NAMALWA (cell line): Measurements from ENCODE around the gene BNIP2.
"Not testable (repeated sequence)": the region's sequence is repeated elsewhere in the genome, so short reads cannot be mapped to it uniquely, and the experiment has no call there.

ENCODE experiments used
- DNase-seq: peaks from one replicate; pipeline ENCODE4 v3.0.0-alpha.2; 2015; ENCODE audit warnings: low spot score

BNIP2 gene

DNA sequence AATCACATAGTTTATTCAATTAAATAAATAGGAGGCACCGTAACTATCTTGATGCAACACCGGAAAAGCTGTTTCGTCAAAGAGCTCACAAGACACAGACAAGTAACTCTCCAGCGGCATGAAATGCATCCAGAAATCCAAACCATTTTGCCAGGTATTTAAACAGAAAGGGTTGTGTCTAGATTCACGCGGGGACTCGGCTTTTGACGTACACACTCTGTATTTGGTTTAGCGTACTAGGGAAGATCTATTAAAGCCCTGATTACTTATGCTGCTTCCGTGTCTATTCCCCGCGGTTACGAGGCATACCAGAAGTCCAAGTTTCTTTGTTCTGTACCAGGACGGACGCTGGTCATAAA lies 718 bp downstream of the BNIP2 start:
- DNase-seq = peak; percentile 74

DNA sequence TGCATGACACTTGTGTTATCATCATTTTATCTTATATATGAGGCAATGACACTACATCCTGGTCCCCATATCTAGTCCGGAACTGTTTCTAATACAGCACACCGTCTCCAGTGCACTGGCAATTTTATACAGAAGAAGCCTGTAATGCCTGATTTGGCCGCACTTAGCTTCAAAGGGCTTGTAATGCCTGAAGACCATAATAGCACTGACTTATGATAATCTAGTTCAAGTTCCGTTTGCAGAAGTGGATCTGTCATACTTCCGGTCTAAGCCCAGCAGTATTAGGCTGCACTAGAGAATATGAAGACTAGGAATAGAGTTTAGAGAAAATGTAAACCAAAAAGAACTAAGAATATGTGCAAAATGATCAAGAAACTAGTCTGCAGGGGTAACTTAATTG lies 1.3 kb downstream of the BNIP2 start:
- DNase-seq = peak; percentile 80

DNA sequence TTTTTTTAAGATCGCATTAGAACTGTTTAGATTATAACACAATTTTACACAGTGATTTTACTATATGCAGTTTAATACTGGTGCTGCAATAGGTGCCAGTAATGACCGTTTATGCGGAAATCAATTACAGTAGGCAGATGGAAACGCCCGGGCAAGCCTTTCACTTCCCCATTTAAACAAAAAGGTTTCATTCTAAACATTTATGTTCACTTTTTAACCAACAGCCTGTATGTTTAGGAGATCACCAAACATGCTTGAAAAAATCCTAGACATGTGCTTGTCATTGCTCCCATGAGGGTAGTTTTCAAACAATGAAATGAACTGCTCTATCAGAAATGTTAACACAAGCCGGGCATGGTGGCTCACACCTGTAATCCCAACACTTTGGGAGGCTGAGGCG lies 2.7 kb downstream of the BNIP2 start:
- DNase-seq = peak; percentile 83

DNA sequence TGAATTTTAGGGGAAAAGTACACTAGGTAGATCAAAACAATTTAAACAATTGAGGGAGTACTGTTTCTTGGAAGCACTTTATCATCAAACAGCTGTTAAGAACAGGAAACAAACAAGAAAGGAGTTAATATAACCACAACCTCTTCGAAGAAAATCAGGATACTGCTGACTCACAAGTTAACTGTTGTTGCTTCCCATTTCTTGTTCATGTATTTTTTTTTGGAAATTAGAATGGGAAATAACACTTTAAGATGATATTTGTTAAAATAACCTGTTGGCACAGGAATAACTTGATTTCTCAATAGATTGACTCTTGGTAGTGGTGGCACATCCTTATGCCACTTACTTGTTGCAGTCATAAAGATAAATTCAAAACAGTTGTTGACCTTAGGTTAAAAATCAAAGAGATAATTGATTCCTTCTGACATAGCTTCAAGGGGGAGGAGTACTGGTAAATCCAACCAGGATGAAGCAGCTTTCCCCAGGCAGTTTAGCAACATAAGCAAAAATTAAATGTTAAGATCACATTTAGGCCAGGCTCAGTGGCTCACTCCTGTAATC lies 3.3 kb downstream of the BNIP2 start:
- DNase-seq = no peak

DNA sequence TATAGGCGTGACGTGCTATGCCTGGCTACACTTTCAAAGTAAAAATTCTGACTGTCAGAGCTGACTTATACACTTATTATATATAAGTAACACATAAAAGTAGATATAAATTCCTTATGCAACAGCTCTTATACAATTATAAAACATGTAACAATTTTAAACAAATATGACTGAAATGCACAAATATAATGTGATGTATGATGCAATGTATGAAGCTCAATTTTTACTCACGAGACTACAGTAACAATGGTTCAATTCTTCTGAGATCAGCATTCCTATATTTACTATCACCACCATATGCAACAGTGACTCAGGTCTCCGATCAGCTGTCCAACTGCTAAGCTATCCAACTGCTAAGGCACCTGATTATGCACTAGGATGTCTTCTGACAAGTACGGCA lies 8.2 kb downstream of the BNIP2 start:
- DNase-seq = no peak

DNA sequence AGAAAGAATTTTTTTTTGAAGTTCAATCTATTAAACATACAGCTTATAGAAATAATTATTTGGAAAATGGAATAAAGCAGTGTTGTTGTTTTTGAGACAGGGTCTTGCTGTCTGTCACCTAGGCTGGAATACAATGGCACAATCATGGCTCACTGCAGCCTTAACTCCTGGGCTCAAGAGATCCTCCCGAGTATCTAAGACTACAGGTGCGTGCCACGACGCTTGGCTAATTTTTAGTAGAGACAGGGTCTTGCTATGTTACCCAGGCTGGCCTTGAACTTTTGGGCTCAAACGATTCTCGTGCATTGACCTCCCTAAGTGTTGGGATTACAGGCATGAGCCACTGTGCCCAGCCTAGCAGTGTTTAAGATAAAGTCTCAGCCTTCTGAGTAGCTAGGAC lies 8.8 kb downstream of the BNIP2 start:
- DNase-seq = no peak

DNA sequence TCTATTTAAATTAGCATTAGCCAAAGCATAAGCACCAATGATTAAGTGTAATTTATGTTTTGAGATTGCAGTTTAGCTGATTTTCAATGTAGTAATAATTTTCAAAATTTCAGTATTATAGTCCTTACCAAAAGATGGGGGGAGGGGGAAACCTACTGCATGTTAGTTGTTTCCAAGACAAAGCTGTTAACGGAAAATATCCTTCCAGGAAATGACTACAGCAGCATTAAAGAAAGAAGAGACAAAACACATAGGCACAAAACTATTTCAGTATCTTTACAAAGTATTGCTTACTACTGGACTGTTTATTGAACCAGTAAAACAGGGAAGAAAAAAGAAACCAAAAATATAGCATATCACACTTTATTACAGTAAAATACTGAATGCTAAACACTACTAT lies 10.5 kb downstream of the BNIP2 start:
- DNase-seq = no peak

DNA sequence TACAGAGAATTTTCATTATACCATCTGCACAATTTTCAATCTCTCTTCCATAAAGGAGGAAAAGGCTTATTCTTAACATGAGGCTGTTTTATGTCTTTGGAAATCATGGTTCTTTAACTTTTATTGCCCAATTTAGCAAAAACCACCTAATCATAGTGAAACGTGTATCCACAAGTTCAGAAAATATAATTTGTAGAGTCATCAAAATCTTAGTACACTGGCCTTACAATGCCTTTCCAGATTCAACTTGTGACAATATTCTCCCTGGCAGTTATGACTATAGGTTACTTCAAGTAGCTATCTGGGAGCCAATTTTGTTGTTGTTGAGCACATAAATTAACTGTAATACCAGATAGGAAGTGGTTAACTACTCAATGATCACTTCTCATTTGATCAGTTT lies 10.9 kb downstream of the BNIP2 start:
- DNase-seq = no peak

DNA sequence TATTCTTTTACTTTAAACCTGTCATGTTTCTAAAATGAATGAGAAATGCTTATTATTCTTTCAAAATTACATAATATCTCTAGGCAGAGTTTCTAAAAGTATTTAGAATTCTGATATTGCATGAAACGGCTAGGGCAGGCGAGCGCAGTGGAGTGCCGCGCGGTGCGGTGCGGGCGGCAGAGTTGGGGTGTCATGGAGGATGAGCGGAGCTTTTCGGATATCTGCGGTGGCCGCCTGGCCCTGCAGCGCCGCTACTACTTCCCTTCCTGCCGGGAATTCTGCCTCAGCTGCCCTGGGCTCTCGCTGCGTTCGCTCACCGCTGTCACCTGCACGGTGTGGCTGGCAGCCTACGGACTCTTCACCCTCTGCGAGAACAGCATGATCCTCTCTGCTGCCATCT lies 12.6 kb downstream of the BNIP2 start:
- DNase-seq = no peak

DNA sequence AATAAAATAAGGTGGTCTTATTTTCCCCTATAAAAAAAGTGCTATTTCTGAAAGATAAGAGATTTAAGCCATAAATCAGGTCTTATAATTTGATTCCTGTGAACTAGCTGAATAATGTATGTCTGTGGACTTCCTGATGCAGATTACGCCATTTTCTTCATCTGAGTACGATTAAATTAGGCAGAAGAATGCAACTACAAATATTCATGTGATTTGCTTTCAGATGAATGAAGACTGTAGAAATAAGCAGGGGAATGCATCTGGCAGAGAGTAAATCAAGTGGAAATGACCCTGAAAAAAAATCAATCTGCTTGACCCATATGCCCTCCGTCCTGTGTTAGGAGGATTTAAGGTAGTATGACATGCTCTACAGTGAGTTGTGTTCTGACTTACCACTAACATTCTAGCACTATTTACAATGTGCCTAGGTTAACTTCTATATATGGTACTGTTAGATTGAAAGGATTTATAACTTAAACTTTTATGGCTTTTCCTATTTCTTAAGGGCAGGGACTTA lies 14.7 kb downstream of the BNIP2 start:
- DNase-seq = no peak

DNA sequence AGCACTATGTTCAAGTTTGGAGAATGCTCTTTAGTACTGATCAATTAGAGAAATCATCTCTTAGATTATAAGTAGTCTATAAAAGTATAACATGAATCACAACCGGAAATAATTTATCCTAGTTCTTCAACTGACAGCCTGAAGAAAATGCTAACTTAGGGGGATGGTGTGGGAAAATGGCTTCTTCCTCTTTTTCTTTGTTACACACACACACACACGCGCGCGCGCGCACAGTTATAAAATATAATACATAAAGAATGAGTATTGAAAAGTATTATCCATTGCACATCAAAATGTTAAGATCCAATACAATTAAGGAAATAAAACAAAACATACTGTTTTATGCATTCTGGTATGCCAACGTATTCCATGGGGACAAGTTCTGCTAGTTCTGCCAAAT lies 20.6 kb downstream of the BNIP2 start:
- no peak for DNase-seq

DNA sequence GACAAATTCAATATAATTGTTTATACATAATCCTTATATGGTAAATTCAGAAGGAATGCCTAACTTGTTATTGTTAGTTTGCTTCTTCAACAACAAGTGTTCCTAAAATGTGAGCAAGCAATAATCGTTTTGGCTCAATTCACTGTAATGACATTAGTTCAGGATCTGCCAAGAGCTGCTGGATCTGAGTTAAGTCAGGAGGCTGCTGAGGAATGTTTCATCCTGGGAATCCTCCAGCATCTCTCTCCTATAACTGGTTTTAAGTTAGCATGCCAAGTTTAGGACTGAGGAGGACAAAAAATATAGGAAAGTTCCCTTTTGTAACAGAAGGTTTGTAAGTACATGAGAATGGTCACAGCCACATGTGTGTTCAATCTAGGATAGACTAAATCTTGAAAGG lies 26.9 kb downstream of the BNIP2 start:
- no peak for DNase-seq

DNA sequence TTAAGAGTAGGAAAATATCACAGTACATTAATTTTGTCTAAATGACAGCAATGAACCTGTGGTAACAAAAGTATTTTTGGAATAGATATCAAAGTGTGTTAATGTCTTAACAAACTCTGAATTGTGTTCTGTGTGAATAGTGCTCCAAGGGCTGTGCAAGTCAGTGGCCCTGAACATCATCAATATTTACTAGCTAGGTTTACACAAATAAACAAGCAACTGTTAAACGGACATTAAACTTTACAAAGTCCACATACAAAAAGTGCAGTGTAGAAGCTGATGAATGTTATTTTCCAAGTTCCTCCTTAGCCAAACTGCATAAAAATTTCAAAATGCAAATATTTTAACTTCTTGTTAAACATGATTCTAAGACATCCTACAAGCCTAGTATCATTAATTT lies 29.8 kb downstream of the BNIP2 start:
- DNase-seq = no peak

DNA sequence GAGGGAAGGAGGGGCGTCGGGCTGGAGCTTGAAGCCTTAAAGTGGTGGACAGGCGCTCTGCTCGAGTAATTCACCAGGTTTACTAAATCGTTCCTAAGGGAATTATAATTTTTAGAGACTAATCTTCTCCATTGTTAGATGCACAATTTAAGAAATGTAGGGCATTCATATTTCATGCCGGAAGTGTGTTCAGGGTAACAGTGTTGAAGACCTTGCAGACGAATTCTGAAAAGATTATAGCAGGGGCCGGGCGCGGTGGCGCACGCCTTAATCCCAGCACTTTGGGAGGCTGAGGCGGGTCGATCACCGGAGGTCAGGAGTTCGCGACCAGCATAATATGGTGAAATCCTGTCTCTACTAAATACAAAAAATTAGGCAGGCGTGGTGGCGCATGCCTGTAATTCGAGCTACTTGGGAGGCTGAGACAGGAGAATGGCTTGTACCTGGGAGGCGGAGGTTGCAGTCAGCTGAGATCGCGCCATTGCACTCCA lies 31.4 kb downstream of the BNIP2 start:
- DNase-seq = no peak

DNA sequence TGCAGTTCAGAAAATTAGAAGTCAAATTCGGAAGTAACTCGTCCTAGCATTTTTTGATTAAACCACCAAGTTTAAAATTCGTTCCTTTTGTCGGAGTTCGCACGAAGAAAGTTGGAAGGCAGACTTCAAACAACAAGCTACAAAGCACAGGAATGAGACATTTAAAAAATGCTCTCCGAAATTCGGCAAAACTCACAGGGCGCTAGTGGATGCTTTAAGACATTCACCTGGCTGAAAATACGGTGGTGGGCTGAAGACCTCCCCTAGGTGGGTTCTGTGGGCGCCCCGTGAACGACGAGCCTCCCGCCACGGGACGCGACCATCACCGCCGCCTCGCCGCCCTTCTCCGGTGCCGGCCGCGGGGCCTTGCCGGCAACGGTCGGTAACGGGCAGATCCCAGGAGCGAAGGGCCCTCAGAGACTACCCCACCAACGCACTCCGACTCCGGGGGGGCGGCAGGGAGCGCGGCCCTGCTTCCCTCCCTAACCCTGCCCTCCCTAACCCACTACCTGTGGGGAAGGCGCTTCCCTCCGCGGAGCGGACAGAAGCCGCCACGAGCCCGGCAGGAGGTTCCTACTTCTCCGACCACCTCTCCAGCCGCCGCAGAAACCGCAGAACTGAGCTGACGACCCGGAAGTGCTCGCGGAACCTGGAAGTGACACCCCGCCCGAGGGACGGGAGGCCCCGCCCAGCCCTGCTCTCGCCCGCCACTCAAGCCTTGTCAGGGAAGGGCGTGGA lies 32.1 kb downstream of the BNIP2 start, which contains the start of gene GTF2A2:
Gene GTF2A2, minus strand, starts transcription at position 619 of the 738 bp plus-strand sequence. CDS start 5,238 bp downstream, outside the sequence.
- DNase-seq = peak; percentile 97

DNA sequence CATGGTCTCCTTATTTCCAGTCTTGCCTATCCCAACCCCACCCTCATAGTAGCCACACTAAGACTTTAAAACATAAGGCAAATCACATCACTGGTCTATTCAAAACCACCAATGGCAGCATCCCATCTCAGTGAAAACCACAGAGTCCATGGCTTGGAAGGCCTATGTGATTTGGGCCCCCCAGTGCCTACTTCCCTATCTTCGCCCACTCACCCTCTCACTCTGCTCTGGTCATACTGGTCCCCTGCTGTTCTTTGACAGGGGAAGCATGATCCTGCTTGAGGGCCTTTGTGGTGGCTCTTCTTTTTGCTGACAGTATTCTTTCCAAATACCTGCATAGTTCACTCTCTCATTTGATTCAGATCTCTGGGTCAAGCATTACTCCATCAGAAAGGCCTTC lies 35.1 kb downstream of the BNIP2 start:
- DNase-seq = no peak

DNA sequence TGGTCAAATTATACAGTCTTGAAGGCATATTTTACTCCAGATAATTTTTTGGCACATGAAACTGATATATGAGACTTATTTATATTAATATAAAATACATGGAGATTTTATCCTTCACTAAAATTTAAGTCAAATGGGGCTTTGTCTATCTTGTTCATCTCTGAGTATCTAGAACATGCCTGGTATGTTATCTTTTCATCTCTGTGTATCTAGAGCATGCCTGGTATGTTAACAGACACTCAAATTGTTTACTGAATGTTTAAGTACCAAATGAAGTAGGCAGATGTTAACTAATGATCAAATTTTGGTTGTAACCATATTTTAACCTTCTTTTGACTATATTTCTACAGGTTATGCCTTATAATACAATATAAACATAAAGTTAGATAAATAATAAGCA lies 39.5 kb downstream of the BNIP2 start:
- no peak for DNase-seq

DNA sequence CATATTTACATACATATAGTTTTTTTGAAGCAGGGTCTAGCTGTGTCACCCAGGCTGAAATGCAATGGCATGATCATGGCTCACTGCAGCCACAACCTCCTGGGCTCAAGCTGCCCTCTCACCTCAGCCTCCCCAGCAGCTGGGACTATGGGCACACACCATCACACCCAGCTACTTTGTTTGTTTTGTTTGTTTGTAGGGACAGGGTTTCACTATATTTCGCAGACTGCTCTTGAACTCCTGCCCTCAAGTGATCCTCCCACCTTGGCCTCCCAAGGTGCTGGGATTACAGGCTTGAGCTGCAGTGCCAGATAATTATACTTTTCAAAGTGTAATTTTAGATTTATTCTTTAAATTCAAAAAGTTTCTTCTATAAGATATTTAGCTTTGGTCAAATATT lies 42.0 kb downstream of the BNIP2 start:
- no peak for DNase-seq

DNA sequence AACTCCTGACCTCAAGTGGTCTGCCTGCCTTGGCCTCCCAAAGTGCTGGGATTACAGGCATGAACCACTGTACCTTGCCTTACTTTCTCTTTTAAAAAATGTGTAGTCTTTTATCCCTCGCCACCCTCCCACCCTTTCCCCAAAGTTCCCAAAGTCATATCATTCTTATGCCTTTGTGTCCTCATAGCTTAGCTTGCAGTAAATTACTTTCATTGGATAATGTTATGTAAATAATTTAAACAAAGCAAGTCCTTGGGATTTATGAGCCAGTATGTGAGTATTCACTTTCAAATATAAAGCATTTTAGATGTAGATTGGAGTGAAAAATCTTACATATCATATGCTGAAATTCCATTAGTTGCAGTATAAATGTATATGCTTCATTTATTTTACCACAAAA lies 42.8 kb downstream of the BNIP2 start:
- no peak for DNase-seq

DNA sequence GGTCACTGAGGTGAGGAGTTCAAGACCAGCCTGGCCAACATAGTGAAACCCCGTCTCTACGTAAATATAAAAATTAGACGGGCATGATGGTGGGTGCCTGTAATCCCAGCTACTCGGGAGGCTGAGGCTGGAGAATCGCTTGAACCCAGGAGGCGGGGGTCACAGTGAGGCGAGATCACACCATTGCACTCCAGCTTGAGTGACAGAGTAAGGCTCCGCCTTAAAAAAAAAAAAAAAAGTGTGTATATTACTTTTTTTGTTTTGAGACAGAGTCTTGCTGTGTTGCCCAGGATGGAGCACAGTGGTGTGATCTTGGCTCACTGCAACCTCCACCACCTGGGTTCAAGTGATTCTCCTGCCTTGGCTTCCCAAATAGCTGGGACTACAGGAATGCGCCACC lies 43.3 kb downstream of the BNIP2 start:
- not testable (repeated sequence) for DNase-seq

DNA sequence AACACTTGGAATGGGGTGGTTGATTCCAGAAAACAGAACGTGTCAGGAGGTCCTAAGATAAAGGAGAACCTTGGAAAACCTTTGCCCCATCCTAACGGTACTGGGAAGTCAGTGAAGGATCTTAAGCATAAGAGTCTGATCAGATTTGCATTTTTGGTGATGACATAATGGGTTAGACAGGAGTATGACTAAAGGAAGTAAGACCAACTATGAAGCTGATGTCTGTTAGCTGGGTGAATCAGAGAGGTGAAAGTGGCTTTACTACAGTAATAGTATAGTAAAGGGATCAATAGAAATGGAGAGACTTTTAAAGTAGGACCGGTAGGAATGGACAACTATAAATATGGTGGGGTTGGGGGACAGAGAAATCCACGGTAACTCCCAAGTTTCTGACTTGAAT lies 44.4 kb downstream of the BNIP2 start:
- DNase-seq = no peak

DNA sequence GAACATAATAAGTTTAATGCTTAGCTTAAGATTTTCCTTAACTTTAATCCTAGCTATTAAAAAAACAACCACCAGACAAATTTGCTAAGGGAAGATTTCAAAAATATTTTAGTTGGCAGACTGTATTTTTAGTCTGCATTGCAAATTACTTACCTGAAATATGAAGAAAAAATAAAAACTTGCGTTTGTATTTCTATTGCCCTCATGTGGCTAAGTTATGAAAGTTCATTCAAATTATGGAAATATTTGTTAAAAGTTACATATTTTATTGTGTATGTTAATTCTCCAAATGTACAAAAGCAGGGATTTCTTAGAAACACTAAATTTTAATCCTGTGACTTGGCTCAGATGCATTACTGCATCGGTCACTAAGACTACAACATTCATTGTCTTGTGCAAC lies 46.8 kb downstream of the BNIP2 start:
- DNase-seq = peak; percentile 19

DNA sequence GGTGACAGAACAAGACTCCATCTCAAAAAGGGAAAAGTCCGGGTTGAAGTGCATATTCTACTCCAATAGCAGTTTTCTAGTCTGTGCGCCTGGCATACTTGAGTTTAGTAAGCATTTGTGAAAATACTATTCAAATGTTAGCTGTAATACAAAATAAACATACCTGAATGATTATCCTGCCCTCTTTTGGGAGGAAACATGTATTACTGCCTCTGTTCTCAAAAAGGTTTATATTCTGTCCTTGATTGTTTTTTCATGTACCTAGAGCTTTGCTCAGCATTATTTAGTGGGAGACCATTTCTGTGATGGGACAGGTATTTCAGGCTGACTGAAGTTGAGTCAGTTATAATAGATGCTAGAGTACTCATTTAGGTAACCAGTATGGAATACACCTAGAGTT lies 51.6 kb downstream of the BNIP2 start:
- peak; percentile 27 for DNase-seq

DNA sequence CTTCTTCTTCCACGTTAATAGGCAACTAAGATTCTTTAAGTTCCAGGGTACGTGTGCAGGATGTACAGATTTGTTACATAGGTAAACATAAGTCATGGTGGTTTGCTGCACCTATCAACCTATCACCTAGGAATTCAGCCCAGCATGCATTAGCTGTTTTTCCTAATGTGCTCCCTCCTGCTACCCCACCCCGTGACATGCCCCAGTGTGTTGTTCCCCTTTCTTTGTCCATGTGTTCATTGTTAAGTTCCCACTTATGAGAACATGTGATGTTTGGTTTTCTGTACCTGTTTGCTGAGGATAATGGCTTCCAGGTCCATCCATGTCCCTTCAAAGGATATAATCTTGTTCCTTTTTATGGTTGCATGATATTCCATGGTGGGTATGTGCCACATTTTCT lies 52.9 kb downstream of the BNIP2 start:
- no peak for DNase-seq
